Hepatocyte (in vitro differentiated cells): ENCODE measurements around the gene ZSCAN5A. TPM values are rescaled to one million over a fixed set of nuclear protein-coding genes. Genes with fewer than 3 reads are reported as not detected.
"Not testable (repeated sequence)": the region's sequence is repeated elsewhere in the genome, so short reads cannot be mapped to it uniquely, and the experiment has no call there.

Source experiments
- DNase-seq: peaks from one replicate; pipeline ENCODE4 v3.0.0-alpha.2; 2016; ENCODE audit warnings: low spot score
- H2AFZ ChIP-seq: fragments of 200-600 bp; sonication (generic); 2 replicates; pipeline ENCODE4 v1.6.0; 2016; ENCODE audit warnings: antibody characterized with exemption, mild to moderate bottlenecking
- H3K27ac ChIP-seq: fragments of 200-600 bp; sonication (generic); 2 replicates; pipeline ENCODE4 v1.5.1; 2016; ENCODE audit warnings: mild to moderate bottlenecking
- H3K27me3 ChIP-seq: fragments of 200-600 bp; sonication (generic); 2 replicates; pipeline ENCODE4 v1.6.1; 2016
- H3K36me3 ChIP-seq: fragments of 200-600 bp; sonication (generic); replicated peaks from 2 replicates; pipeline ENCODE4 v1.5.1; 2016; ENCODE audit warnings: low read depth; ENCODE audit not compliant: insufficient read depth
- H3K4me1 ChIP-seq: fragments of 200-600 bp; sonication (generic); 2 replicates; pipeline ENCODE4 v1.5.1; 2016; ENCODE audit warnings: mild to moderate bottlenecking, moderate library complexity; ENCODE audit not compliant: insufficient read depth
- H3K4me2 ChIP-seq: fragments of 200-600 bp; sonication (generic); 2 replicates; pipeline ENCODE4 v1.6.0; 2016
- H3K4me3 ChIP-seq: fragments of 200-600 bp; sonication (generic); 2 replicates; pipeline ENCODE4 v1.5.1; 2016; ENCODE audit warnings: mild to moderate bottlenecking
- H3K79me2 ChIP-seq: fragments of 200-600 bp; sonication (generic); 2 replicates; pipeline ENCODE4 v1.6.0; 2017; ENCODE audit warnings: mild to moderate bottlenecking
- H3K9me2 ChIP-seq: fragments of 200-600 bp; sonication (generic); replicated peaks from 2 replicates; pipeline ENCODE4 v1.6.0; 2017; ENCODE audit warnings: mild to moderate bottlenecking; ENCODE audit not compliant: insufficient read depth
- H3K9me3 ChIP-seq: fragments of 200-600 bp; sonication (generic); 2 replicates; pipeline ENCODE4 v1.5.1; 2016; ENCODE audit warnings: low read depth, mild to moderate bottlenecking
- H4K20me1 ChIP-seq: fragments of 200-600 bp; sonication (generic); 2 replicates; pipeline ENCODE4 v1.6.0; 2016; ENCODE audit warnings: mild to moderate bottlenecking; ENCODE audit not compliant: insufficient read depth, poor library complexity, severe bottlenecking
- CTCF ChIP-seq: fragments of 200-600 bp; sonication (generic); IDR thresholded peaks from 2 replicates; pipeline ENCODE4 v1.5.1; 2016; ENCODE audit warnings: antibody characterized with exemption, mild to moderate bottlenecking; ENCODE audit not compliant: poor library complexity
- EZH2 ChIP-seq: fragments of 200-600 bp; sonication (generic); IDR thresholded peaks from 2 replicates; pipeline ENCODE4 v1.6.1; 2016; ENCODE audit warnings: antibody characterized with exemption, mild to moderate bottlenecking, borderline replicate concordance
- EZH2phosphoT487 ChIP-seq: fragments of 200-600 bp; sonication (generic); IDR thresholded peaks from one replicate; pipeline ENCODE4 v1.6.1; 2018; ENCODE audit warnings: antibody characterized with exemption, mild to moderate bottlenecking, low read depth, moderate library complexity; ENCODE audit not compliant: unreplicated experiment, severe bottlenecking
- WGBS: methylation state at CpG from one replicate; pipeline ENCODE4 v1.1.6; 2016; ENCODE audit warnings: low lambda C conversion rate; ENCODE audit errors: missing lambda C conversion rate; 5-methylcytosine and 5-hydroxymethylcytosine counted together
- polyA plus RNA-seq: library from polyadenylated mRNA; unstranded; fragments of >200 nt; fragmentation: Nextera tagmentation; extraction: Ambion mirVana; gene quantifications from 2 replicates; pipeline ENCODE4 v1.2.1, GENCODE V29; 2016
- total RNA-seq: library from RNA; depleted of rRNA; stranded (reverse); fragments of >200 nt; gene quantifications from 2 replicates; pipeline ENCODE4 v1.2.3, GENCODE V29; 2014

The ZSCAN5A gene
- total and polyA plus RNA-seq, 2 experiments from 2014 or later, result 7.3 to 10.6 TPM

- H3K9me2 ChIP-seq, result no peaks in the 10 kb centered on the region
- no peaks in the 10 kb centered on the region for H3K79me2 ChIP-seq
- 93% methylated on average over 2 of the region's 3 CpGs for WGBS
- H3K4me2 ChIP-seq, result no peak overlapping the region
- TF ChIP-seq EZH2phosphoT487 (no peak), EZH2 (no peak), CTCF (no peak)
- H3K36me3 ChIP-seq, result no peaks in the 10 kb centered on the region
- H3K27ac ChIP-seq, result no peak overlapping the region
- no peaks in the 10 kb centered on the region for H3K4me1 ChIP-seq
- H2AFZ ChIP-seq, result no peak overlapping the region
- H4K20me1 ChIP-seq, result no peaks in the 10 kb centered on the region
- no peaks in the 10 kb centered on the region for H3K27me3 ChIP-seq
- H3K4me3 ChIP-seq, result no peak overlapping the region
- H3K9me3 ChIP-seq, result no peaks in the 10 kb centered on the region
- no peak for DNase-seq
Measured at GRCh38 chr19:56270676-56271075, 44.0 kb downstream of the ZSCAN5A start.

GRCh38 chr19:56269348-56269747 is 45.3 kb downstream of the ZSCAN5A start:
- TF ChIP-seq CTCF (no peak), EZH2phosphoT487 (no peak), EZH2 (no peak)
- no peaks in the 10 kb centered on the region for H3K79me2 ChIP-seq
- H3K4me2 ChIP-seq, result no peak overlapping the region
- H3K36me3 ChIP-seq, result no peaks in the 10 kb centered on the region
- H3K27ac ChIP-seq, result no peak overlapping the region
- no peaks in the 10 kb centered on the region for H3K9me2 ChIP-seq
- H2AFZ ChIP-seq, result no peak overlapping the region
- no peak overlapping the region for H3K4me3 ChIP-seq
- no peak for DNase-seq
- no peaks in the 10 kb centered on the region for H4K20me1 ChIP-seq
- no peaks in the 10 kb centered on the region for H3K4me1 ChIP-seq
- WGBS, result 73% methylated on average over 6 of the region's 6 CpGs
- no peaks in the 10 kb centered on the region for H3K9me3 ChIP-seq
- no peaks in the 10 kb centered on the region for H3K27me3 ChIP-seq

GRCh38 chr19:56266051-56266450 is 48.6 kb downstream of the ZSCAN5A start:
- no peaks in the 10 kb centered on the region for H3K9me2 ChIP-seq
- H3K36me3 ChIP-seq, result no peaks in the 10 kb centered on the region
- H3K4me3 ChIP-seq, result no peak overlapping the region
- H2AFZ ChIP-seq, result no peak overlapping the region
- no peaks in the 10 kb centered on the region for H3K4me1 ChIP-seq
- no peak for DNase-seq
- H3K9me3 ChIP-seq, result no peaks in the 10 kb centered on the region
- H3K79me2 ChIP-seq, result no peaks in the 10 kb centered on the region
- no peak overlapping the region for H3K27ac ChIP-seq
- H4K20me1 ChIP-seq, result no peaks in the 10 kb centered on the region
- no peak overlapping the region for H3K4me2 ChIP-seq
- 60% methylated on average over 3 of the region's 3 CpGs for WGBS
- TF ChIP-seq EZH2phosphoT487 (no peak), CTCF (no peak), EZH2 (no peak)
- no peaks in the 10 kb centered on the region for H3K27me3 ChIP-seq

GRCh38 chr19:56263319-56263718 is 51.3 kb downstream of the ZSCAN5A start:
- no peak overlapping the region for H3K4me2 ChIP-seq
- H3K27ac ChIP-seq, result no peak overlapping the region
- H3K4me3 ChIP-seq, result no peak overlapping the region
- no peak for TF ChIP-seq EZH2
- no peak for TF ChIP-seq EZH2phosphoT487
- no peaks in the 10 kb centered on the region for H3K4me1 ChIP-seq
- no peaks in the 10 kb centered on the region for H3K27me3 ChIP-seq
- H4K20me1 ChIP-seq, result no peaks in the 10 kb centered on the region
- H3K9me2 ChIP-seq, result no peaks in the 10 kb centered on the region
- H3K79me2 ChIP-seq, result no peaks in the 10 kb centered on the region
- WGBS, result 93% methylated on average over 5 of the region's 5 CpGs
- H2AFZ ChIP-seq, result no peak overlapping the region
- H3K9me3 ChIP-seq, result no peaks in the 10 kb centered on the region
- H3K36me3 ChIP-seq, result no peaks in the 10 kb centered on the region
- DNase-seq, result no peak

- H3K4me1 ChIP-seq, H3K27ac ChIP-seq, DNase-seq, H3K9me2 ChIP-seq, H4K20me1 ChIP-seq, H3K4me2 ChIP-seq, H2AFZ ChIP-seq, H3K9me3 ChIP-seq, H3K4me3 ChIP-seq, H3K79me2 ChIP-seq, H3K36me3 ChIP-seq, H3K27me3 ChIP-seq: not testable (repeated sequence)
- 98% methylated on average over 6 of the region's 6 CpGs for WGBS
Measured at GRCh38 chr19:56261932-56262331, 52.7 kb downstream of the ZSCAN5A start.
